Heart right ventricle (tissue), 16 donors: Measurements from ENCODE around the gene SMG6. TPM values are rescaled to one million over a fixed set of nuclear protein-coding genes. Genes with fewer than 3 reads are reported as not detected.

Source experiments
- ATAC-seq, 8 donors: fragments of 200-7000 bp; cut with Tn5 transposase; one replicate each; pipeline ENCODE4 v1.9.1; 2020; ENCODE audit warnings: mild to moderate bottlenecking in 8 of 8, moderate library complexity in 8 of 8, moderate number of reproducible peaks in 1 of 8
- DNase-seq, 2 donors: peaks; one replicate each; pipeline ENCODE4 v3.0.0-alpha.2; 2020
- H3K27ac ChIP-seq, 10 donors: fragments of 200-600 bp; sonication (generic) in 2 of 10; one replicate each; pipeline versions ENCODE4 v1.5.0 to v1.8.0; 2020 to 2022; ENCODE audit warnings: mild to moderate bottlenecking in 3 of 10
- H3K27me3 ChIP-seq, 7 donors: fragments of 200-600 bp; one replicate each; pipeline ENCODE4 v1.8.0; 2021 to 2022; ENCODE audit warnings: mild to moderate bottlenecking in 2 of 7
- H3K36me3 ChIP-seq, 9 donors: fragments of 200-600 bp; sonication (generic) in 1 of 9; one replicate each; pipeline versions ENCODE4 v1.5.0 to v1.8.0; 2020 to 2022; ENCODE audit warnings: mild to moderate bottlenecking in 2 of 9
- H3K4me1 ChIP-seq, 9 donors: fragments of 200-600 bp; sonication (generic) in 1 of 9; one replicate each; pipeline versions ENCODE4 v1.5.0 to v1.8.0; 2020 to 2022; ENCODE audit warnings: mild to moderate bottlenecking in 4 of 9
- H3K4me3 ChIP-seq, 10 donors: fragments of 200-600 bp; sonication (generic) in 2 of 10; one replicate each; pipeline versions ENCODE4 v1.5.0 to v1.8.0; 2020 to 2022; ENCODE audit warnings: mild to moderate bottlenecking in 7 of 10, moderate library complexity in 2 of 10
- H3K9me3 ChIP-seq, 11 donors: fragments of 200-600 bp in 10 of 11; sonication (generic) in 2 of 11; one replicate each; pipeline versions ENCODE4 v1.5.0 to v1.8.0; 2013 to 2022; ENCODE audit warnings: mild to moderate bottlenecking in 2 of 11, control low read depth in 1 of 11, moderate library complexity in 1 of 11
- WGBS, 2 donors: extraction: QIAGEN DNeasy Blood & Tissue Kit; methylation state at CpG; one replicate each; pipeline ENCODE4 v1.1.7; 2013; ENCODE audit warnings: inconsistent platforms in 1 of 2; 5-methylcytosine and 5-hydroxymethylcytosine counted together
- intact Hi-C, 10 donors: fragments of 100-400 bp; cut with DNase I; formaldehyde crosslinking; loops; one replicate each; pipeline versions ENCODE4 v1.11.1 to v1.14.2; 2022
- polyA plus RNA-seq, 2 donors: library from polyadenylated mRNA; stranded (reverse); fragments of 200-250 nt; gene quantifications; one replicate each; pipeline ENCODE4 v1.2.3, GENCODE V29; 2013
- total RNA-seq, 10 donors: library from RNA; stranded (reverse); fragmentation: NEBNext Ultra II Directional in 3 of 10; extraction: Animal tissue kit (Norgen Biotek cat#: 25700) in 3 of 10; gene quantifications; one replicate each; pipeline versions ENCODE4 v1.2.1 to v1.2.4, GENCODE V29; 2021 to 2023
- TF ChIP-seq, protein P1 (sequence below), 9 donors: fragments of 200-600 bp; sonication (generic) in 2 of 9; IDR thresholded peaks; one replicate each; pipeline versions ENCODE4 v1.5.0 to v1.8.0; 2021 to 2022; ENCODE audit warnings: antibody characterized with exemption in 9 of 9, mild to moderate bottlenecking in 5 of 9, moderate library complexity in 1 of 9
- donor health status: Arrhythmogenic right ventricular cardiomyopathy.
- donor health status: ischemic (EF 13 %, LVEDD 7.1; RV severe dilation, severe dysfunction).
- donor health status: healthy with polysubstance abuse.
- donor health status: DM: no; HTN: yes; CAD: no.
- donor health status: DM: no; HTN: no; CAD: no.
- donor health status: ischemic (EF 25% LVEDD 6.9; RV normal size, moderate dysfunction).
- donor health status: ischemic (EF 25% LVEDD 5.7; RV mildly dilated, moderate dysfunction).
- donor health status: healthy.
- donor health status: DM: yes; HTN: yes; CAD: no.
- donor health status: Ischemic cardiomyopathy.
- donor health status: ischemic (EF 35%, LVEDD 5.7; RV mildly dilated, moderate dysfunction).
- donor health status: nonischemic (EF 11% LVEDD 7.7; RV severe dilation, severe dysfunction).
- donor health status: DM: yes; HTN: yes; CAD: no.
- donor health status: PGD.
- donor health status: ischemic (EF 29% LVEDD 5.4; RV normal size, mild dysfunction).
- donor health status: nonischemic (EF 23%, LVEDD 6.1; RV moderate dilation, normal function).

SMG6 gene
- total and polyA plus RNA-seq, 12 donors, result 13.6 to 28.1 (median 19.6) TPM

DNA sequence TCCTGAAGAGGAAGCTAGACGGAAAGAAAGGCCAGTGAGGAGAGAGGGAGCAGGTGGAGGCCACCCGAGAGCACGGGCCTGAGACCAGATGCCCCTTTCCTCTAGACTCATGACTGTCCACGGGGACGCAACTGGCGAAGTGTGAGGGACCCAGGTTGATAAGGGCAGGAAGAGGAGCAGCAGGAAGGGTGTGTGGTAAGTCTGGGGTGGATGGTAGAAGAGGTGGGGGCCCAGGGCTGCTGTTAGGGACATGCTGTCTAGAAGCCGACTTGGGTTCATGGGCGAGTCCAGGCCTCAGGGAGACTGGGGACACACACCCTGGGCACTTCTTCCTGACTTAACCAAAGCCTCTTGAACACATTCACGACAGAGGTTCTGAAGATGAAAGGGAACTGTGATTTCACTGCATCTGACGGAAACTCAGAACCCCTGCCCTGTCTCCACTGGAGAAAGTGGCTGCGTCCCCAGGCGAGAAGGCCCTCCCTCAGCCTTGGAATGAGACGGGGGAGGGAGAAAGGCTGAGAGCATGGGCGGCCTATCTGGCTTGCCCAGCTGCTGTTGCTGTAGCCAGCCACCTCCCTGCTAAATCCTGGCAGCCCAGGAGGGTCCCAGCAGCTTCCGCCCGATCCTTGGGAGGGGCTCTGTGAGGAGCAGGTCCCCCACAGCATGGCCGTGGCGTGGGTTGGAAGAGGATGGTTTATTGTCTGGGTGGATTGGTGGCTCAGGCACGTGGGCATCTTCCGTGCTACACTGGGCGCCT is 242.7 kb downstream of the SMG6 start:
- Histone ChIP-seq H3K4me1 (peaks cover 33 to 89% (median 85%) of the 10 kb centered on the region in 9 donors), H3K36me3 (peaks cover 0 to 92% (median 9%) of the 10 kb centered on the region in 9 donors), H3K27me3 (peaks cover 0 to 31% (median 8%) of the 10 kb centered on the region in 7 donors), H3K9me3 (no peaks in the 10 kb centered on the region), H3K27ac (peak overlapping the region; percentile 78 to 97 (median 93)), H3K4me3 (peak overlapping the region in 8 of 10 donors; percentile 8 to 83 (median 71))
- 54 to 62% methylated on average over 21 of the region's 21 CpGs for WGBS, 2 donors
- ATAC-seq (peak in 6 of 8 donors; percentile 1 to 36 (median 19)), DNase-seq (no peak)
- TF ChIP-seq, protein P1, sequence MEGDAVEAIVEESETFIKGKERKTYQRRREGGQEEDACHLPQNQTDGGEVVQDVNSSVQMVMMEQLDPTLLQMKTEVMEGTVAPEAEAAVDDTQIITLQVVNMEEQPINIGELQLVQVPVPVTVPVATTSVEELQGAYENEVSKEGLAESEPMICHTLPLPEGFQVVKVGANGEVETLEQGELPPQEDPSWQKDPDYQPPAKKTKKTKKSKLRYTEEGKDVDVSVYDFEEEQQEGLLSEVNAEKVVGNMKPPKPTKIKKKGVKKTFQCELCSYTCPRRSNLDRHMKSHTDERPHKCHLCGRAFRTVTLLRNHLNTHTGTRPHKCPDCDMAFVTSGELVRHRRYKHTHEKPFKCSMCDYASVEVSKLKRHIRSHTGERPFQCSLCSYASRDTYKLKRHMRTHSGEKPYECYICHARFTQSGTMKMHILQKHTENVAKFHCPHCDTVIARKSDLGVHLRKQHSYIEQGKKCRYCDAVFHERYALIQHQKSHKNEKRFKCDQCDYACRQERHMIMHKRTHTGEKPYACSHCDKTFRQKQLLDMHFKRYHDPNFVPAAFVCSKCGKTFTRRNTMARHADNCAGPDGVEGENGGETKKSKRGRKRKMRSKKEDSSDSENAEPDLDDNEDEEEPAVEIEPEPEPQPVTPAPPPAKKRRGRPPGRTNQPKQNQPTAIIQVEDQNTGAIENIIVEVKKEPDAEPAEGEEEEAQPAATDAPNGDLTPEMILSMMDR (IDR thresholded peaks at IDR 0.05), result no peak
- intact Hi-C loops, result loop anchor here in 4 of 10 donors (5.0 to 10.0 kb wide), 4 partner anchors 111 to 344 kb away; partner anchors contain the start of gene MNT (in 1 of the 4)

DNA sequence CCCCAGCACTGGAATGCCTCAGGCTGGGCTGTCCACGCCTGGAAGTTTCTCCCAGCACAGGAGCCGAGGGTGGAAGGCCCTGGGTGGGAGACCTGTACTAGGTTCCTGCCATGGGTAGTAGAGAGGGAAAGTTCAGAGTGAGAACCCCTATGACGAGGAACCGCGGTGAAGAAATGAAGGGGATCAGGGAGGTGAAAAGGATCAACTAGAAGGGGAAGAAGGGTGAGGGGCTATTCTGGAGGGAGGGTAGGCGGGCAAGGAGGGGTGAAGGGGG is 243.3 kb downstream of the SMG6 start:
- H3K4me1 ChIP-seq, result peaks cover 29 to 84% (median 80%) of the 10 kb centered on the region in 9 donors
- no peak for ATAC-seq
- no peak for DNase-seq
- H3K9me3 ChIP-seq, result no peaks in the 10 kb centered on the region
- peaks cover 0 to 35% (median 8%) of the 10 kb centered on the region in 7 donors for H3K27me3 ChIP-seq
- 59 to 67% methylated on average over 6 of the region's 6 CpGs for WGBS, 2 donors
- H3K36me3 ChIP-seq, result peaks cover 0 to 86% (median 9%) of the 10 kb centered on the region in 9 donors
- intact Hi-C loops, result loop anchor here in 4 of 10 donors (5.0 to 10.0 kb wide), 4 partner anchors 112 to 344 kb away; partner anchors contain the start of gene MNT (in 1 of the 4)
- H3K27ac ChIP-seq, result peak overlapping the region; percentile 78 to 97 (median 93)
- TF ChIP-seq, protein P1 (IDR thresholded peaks at IDR 0.05), result no peak
- H3K4me3 ChIP-seq, result peak overlapping the region in 8 of 10 donors; percentile 53 to 83 (median 72)

DNA sequence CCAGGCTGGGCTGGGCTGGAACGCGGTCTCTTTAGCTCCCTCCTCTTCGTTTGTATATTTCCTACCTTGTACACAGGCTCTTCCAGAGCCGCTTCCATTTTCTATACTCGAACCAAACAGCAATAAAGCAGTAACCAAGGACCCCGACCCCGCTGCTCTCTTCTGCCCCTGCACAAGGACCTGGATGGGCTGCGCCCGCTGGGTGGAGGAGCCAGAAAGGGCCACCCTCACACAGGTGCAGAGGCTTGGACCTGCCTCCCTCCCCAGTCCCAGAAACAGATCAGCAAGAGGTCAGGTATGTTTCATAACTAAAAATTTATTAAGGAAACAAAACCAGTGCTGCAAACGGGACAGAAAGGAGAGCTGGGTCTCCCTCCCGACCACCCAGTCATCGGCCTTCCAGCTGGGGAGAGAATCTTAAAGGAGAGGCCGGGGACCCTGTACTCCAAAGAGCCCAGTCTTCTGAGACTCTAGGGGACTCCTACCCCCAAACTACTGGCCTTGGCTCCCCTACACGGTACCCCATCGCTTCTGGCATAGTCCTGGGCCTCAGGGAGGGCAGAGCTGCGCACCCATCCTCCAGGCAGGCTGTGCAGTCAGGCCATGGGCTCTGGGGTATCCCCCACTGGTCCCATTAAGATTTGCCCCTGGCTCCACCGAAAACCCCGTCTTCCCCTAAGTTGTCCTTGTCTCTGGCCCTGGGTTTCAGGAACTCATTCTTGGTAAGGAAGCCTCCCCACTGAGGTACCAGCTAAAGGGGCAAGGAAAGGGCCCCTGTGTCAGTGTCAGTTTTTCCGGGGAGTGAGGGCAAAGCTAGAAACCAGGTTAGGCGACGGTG is 243.8 kb downstream of the SMG6 start:
- Histone ChIP-seq H3K4me3 (peak overlapping the region in 9 of 10 donors; percentile 50 to 83 (median 71)), H3K27ac (peak overlapping the region; percentile 78 to 97 (median 93)), H3K4me1 (peaks cover 29 to 82% (median 75%) of the 10 kb centered on the region in 9 donors), H3K27me3 (peaks cover 0 to 41% (median 8%) of the 10 kb centered on the region in 7 donors), H3K9me3 (no peaks in the 10 kb centered on the region), H3K36me3 (peaks cover 0 to 81% (median 7%) of the 10 kb centered on the region in 9 donors)
- TF ChIP-seq, protein P1 (IDR thresholded peaks at IDR 0.05), result no peak
- ATAC-seq, result no peak
- DNase-seq, result no peak
- intact Hi-C loops, result loop anchor here in 9 of 10 donors (5.0 to 10.0 kb wide), 9 partner anchors 33 to 345 kb away; partner anchors contain the start of gene MNT (in 1 of the 9)
- WGBS, 2 donors, result 51 to 64% methylated on average over 21 of the region's 21 CpGs
